LHCN-M2 (cell line): Measurements from ENCODE around the gene STIM1. TPM values are rescaled to one million over a fixed set of nuclear protein-coding genes. Genes with fewer than 3 reads are reported as not detected.

ENCODE experiments used
- DNase-seq: peaks from one replicate; pipeline ENCODE4 v3.0.0-alpha.2; 2012; ENCODE audit warnings: low read depth
- total RNA-seq: library from RNA; depleted of rRNA; stranded (reverse); fragments of >200 nt; gene quantifications from 2 replicates; pipeline ENCODE4 v1.2.3, GENCODE V29; 2014

Gene STIM1
- total RNA-seq, 1 experiment from 2014 or later = 25.0 TPM

- DNase-seq = no peak
Measured at GRCh38 chr11:3830088-3830487, 25.4 kb upstream of the STIM1 start.

DNA sequence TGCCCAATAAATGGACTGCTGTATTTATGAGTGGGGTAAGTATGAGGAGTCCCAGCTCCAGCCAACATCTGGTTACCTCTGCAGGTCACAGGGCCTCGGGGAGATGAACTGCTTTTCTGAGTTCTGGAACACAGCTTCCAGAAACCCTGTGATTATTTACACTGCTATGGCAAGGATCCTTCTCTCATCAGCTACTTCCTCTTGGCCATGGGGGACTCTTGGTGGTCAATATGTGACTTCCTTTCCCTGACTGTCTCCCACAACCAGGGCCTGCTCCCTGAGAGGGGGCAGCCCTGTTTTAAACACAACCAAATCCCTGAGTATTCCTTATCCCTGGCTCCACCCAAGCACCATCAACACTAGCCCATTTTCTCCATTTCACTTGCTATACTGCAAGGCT lies 24.7 kb upstream of the STIM1 start:
- no peak for DNase-seq

DNA sequence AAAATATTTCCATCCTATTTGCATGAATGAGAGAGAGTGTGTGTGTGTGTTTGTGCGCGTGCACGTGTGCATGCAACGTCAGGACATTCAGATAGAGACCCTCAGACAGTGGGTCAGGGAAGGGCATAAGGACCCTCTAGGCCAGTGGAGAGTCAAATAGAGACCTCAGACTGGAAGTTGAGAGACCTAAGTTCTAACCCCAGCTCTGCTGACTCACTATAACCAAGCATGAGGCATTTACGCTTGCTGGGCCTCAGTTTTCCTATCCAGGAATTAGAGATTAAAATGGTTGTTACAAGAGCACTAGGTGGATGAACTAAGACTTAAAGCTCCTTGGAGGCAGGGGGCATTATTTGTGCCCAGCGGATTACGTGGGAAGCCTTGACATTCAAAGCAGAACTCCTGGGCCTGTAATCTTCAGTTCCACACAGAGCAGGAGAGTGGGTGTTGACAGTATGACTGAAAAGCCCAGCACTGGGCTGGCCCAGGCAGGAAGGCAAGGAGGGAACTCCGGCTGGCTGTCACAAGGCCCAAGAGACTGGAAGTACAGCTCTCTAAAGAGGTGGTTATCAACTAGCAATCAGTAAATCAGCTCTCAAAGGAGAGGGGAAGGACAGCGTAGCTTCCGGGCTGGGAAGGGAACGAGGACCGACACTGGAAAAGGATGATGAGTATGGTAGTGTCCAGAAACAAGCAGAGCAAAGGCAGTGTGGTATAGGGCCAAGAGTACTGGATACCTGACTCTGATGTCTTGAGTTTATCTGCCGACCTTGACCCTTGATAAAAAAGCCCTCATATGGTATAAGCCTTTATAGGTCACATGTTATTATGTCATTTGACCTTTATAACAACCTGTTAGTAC lies 23.9 kb upstream of the STIM1 start:
- no peak for DNase-seq

GRCh38 chr11:3832816-3833215 lies 22.6 kb upstream of the STIM1 start:
- no peak for DNase-seq

GRCh38 chr11:3833449-3833848 lies 22.0 kb upstream of the STIM1 start:
- no peak for DNase-seq

DNA sequence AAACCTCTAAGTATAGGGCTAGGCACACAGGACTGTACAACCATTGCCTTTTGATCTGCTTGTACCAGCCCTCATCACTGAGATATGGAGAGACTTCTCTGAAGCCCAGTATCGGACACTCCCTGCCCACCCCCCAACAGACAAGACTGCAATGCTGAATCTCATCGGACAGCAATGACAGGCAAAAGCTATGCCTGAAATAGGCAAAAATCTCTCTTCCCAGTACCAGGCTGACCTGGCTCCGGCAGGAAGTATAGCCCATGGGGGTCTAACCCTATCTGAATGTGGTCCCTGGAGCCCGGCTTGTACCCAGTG lies 21.2 kb upstream of the STIM1 start:
- DNase-seq = no peak

GRCh38 chr11:3834664-3835461 lies 20.6 kb upstream of the STIM1 start:
- no peak for DNase-seq

DNA sequence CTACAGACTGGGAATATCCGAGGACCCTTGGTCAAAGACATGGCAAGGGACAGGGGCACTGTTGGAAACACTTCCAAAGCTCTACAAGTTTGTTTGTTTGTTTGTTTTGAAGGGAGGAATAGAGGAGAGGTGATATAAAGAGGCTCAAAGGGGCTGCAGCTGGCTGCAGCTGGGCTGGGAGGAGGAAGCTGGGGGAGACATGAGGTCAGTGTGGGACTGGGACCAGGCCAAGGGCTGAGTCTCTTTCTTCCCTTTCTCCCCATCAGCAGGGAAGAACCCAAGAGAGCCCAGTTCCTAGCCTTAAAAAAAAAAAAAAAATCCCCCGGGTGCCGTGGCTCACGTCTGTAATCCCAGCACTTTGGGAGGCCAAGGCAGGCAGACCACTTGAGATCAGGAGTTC lies 19.7 kb upstream of the STIM1 start:
- DNase-seq = no peak

GRCh38 chr11:3836903-3837302 lies 18.6 kb upstream of the STIM1 start:
- no peak for DNase-seq

DNA sequence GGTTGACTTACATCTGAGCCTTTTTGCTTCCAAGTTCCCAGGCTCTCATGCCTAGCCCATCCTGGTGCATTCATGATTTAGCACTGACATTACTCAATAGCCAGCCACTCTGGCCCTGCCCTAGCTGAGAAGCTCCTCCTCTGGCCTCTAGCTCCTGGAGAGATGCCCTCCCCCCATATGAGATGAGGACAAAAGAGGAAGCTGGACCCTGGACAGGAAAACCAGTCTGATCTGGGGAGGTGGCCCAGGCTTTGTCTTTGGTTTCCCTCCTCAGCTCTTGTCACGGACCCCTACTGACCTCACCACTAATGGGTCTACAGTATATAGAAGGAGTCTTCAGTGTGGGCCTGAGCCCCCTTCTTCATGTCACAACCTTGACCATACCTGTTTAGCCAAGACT lies 17.7 kb upstream of the STIM1 start:
- DNase-seq = no peak

DNA sequence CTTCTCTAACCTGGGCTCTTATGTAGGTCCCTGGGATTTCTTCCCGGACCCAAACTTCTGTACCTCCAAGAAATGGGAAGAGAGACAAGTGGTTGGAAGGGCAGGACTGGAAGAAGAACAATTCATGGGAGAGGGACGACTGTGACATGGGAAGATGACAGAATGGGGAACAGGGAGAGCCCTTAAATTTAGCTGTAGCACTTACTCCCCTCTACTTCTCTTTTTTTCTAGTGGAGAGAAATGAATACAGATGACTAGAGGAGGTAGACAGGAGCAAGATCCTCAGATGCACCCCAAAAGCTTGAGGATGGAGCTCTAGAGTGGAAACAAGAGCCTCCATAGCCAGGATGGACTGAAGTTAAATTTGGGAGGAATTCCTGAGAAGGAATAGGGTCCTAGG lies 17.0 kb upstream of the STIM1 start:
- no peak for DNase-seq

- DNase-seq = no peak
Measured at GRCh38 chr11:3840004-3840869, 15.2 kb upstream of the STIM1 start.

DNA sequence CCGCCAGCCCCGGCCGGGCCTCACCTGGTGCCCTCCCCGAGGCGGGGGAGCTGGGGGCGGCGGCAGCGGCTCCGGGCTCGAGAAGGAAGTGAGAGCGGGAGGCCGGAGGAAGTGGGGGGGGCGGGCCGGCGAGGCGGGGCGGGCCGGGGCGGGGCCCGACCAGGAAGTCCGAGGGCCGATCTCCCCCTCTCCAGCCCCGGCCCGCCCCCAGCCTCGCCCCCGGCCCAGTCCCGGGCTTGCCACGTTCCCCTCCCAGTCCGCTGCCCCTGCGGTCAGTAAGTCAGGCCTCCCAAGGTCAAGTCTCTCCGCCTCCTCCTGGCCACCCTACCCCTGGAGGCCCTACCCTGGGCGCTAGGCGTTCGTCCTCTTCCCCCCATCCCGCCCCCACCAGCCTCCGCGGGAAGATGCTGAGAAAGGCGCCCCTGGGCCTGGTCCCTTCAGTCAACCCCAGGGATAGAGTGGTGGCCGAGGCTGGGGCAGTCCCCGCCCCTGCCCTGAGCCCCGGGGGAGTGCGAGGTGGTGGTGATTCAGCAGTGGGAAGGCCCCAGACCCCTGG lies 14.5 kb upstream of the STIM1 start, which contains the start of gene RHOG:
Gene RHOG (minus strand): TSS at position 90 of the 556 bp plus-strand sequence. CDS start 12,821 bp downstream, outside the sequence.
- peak; percentile 85 for DNase-seq

DNA sequence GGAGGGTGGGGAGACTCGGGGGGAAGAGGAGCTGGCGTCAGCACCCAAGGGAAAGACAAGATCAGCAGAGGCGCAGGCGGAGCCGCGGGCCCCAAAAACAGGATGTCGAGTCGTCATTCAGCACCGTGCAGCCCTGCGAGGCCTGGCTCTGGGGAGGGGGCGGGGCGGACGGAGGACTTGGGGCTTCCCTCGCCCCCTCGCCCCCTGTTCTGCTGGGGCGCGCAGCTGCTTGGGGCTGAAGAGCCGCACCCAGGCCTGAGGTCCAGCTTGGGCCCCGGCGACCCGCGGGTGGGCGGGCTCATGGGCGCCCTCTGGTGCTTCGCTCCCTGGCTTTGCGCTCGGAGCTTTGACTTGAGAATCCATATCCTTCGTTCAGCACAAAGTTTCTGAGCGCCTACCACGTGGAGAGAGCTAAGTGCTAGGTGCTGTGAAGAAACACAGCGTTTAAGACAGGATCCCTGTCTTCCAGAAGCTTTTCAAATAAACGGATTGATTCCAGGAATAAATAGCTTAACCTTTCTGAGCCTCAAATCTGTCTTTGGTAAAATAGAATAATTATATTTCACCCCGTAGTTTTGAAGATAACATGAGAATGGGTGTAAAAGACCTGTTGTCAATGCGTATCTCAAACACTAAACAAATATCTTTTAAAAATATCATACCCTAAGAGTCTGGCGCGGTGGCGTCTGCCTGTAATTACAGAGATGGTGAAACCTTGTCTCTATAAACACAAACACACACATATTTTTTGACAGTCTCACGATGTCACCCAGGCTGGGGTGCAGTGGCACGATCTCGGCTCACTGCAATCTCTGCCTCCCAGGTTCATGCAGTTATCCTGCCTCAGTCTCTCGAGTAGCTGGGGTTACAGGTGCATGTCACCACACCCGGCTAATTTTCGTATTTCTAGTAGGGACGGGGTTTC lies 13.8 kb upstream of the STIM1 start:
- peak; percentile 83 for DNase-seq

- DNase-seq = no peak
Measured at GRCh38 chr11:3843326-3843725, 12.1 kb upstream of the STIM1 start.

DNA sequence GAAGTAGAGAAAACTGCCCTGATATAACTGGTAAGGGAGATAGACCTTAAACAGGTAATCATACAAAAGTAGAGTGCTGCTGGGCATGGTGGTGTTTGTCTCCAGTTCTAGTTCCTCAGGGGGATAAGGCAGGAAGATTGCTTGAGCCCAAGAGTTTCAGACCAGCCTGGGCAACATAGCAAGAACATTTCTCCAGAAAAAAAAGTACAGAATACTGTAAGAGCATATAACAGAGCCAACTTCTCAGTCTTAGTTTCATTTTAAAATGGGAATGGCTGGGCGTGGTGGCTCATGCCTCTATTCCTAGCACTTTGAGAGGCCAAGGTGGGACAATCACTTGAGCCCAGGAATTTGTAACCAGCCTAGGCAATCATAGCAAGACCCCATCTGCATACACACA lies 10.2 kb upstream of the STIM1 start:
- no peak for DNase-seq

GRCh38 chr11:3845670-3846069 lies 9.8 kb upstream of the STIM1 start:
- no peak for DNase-seq

DNA sequence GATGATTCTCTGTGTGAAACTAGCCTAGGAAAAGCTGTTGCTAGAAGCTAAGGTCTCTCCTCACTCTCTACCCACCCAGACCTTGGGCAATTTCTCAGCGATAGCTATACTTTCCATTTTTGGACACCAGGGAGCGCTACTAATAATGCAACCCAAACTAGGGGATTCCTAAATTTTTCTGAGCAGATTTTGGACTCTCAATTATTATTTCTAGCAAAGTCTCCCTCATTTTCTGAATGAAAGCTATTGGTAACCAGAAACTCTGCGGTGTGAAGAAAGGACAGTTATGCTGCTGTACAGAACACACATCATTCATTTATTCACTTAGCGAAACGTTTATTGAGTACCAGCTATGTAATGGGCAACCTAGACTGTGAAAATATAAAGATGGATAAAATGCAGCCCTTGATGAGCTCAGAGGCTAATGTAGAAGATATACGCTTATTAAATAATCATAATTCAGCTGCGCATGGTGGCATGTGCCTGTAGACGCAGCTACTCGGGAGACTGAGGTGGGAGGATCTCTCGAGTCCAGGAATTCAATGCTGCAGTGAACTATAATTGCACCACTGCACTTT lies 6.1 kb upstream of the STIM1 start:
- peak; percentile 55 for DNase-seq

GRCh38 chr11:3853545-3853842 lies 2.0 kb upstream of the STIM1 start:
- no peak for DNase-seq

DNA sequence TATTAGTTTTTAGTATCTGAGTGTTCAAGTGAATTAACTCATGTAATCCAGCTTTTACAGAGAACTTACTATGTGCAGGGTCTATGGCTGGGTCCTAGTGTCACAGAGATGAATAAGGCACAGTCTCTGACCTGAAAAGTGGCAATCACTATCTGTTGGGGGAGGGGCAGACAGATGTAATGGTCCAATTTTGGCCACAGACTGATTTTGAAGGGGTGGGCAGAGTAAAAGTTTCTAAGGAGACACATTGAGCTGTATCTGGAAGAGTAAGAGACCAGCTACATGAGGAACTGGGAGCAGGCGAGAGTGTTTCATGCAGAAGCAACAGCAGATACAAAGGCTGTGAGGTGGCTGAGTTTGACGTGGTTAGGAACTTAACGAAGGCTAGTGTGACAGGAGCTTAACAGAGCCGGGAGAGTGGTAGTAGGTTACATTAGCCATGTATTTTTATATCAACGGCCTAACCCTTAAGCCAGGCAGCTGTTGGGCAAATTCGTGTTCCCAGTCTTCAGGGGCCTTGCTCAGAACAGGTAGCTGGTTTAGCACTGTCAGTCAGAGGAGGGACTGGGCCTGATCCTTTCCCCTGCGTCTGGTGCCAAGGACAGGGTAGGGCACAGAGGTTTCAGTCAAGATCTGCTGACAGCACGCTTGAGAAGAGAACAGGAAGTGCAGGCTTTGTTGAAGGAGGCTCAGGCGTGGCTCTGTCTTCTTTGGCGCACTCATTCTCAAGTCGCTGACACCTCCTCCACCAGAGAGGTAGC lies 1.4 kb upstream of the STIM1 start:
- no peak for DNase-seq
